Hepatocyte (in vitro differentiated cells): ENCODE results near the gene GADD45GIP1. TPM values are rescaled to one million over a fixed set of nuclear protein-coding genes. Genes with fewer than 3 reads are reported as not detected.
A peak's percentile ranks its signal among the peaks of the same experiment; 100 is the strongest.

Experiments used
- DNase-seq: peaks from one replicate; pipeline ENCODE4 v3.0.0-alpha.2; 2016; ENCODE audit warnings: low spot score
- H2AFZ ChIP-seq: fragments of 200-600 bp; sonication (generic); 2 replicates; pipeline ENCODE4 v1.6.0; 2016; ENCODE audit warnings: antibody characterized with exemption, mild to moderate bottlenecking
- H3K27ac ChIP-seq: fragments of 200-600 bp; sonication (generic); 2 replicates; pipeline ENCODE4 v1.5.1; 2016; ENCODE audit warnings: mild to moderate bottlenecking
- H3K27me3 ChIP-seq: fragments of 200-600 bp; sonication (generic); 2 replicates; pipeline ENCODE4 v1.6.1; 2016
- H3K36me3 ChIP-seq: fragments of 200-600 bp; sonication (generic); replicated peaks from 2 replicates; pipeline ENCODE4 v1.5.1; 2016; ENCODE audit warnings: low read depth; ENCODE audit not compliant: insufficient read depth
- H3K4me1 ChIP-seq: fragments of 200-600 bp; sonication (generic); 2 replicates; pipeline ENCODE4 v1.5.1; 2016; ENCODE audit warnings: mild to moderate bottlenecking, moderate library complexity; ENCODE audit not compliant: insufficient read depth
- H3K4me2 ChIP-seq: fragments of 200-600 bp; sonication (generic); 2 replicates; pipeline ENCODE4 v1.6.0; 2016
- H3K4me3 ChIP-seq: fragments of 200-600 bp; sonication (generic); 2 replicates; pipeline ENCODE4 v1.5.1; 2016; ENCODE audit warnings: mild to moderate bottlenecking
- H3K79me2 ChIP-seq: fragments of 200-600 bp; sonication (generic); 2 replicates; pipeline ENCODE4 v1.6.0; 2017; ENCODE audit warnings: mild to moderate bottlenecking
- H3K9me2 ChIP-seq: fragments of 200-600 bp; sonication (generic); replicated peaks from 2 replicates; pipeline ENCODE4 v1.6.0; 2017; ENCODE audit warnings: mild to moderate bottlenecking; ENCODE audit not compliant: insufficient read depth
- H3K9me3 ChIP-seq: fragments of 200-600 bp; sonication (generic); 2 replicates; pipeline ENCODE4 v1.5.1; 2016; ENCODE audit warnings: low read depth, mild to moderate bottlenecking
- H4K20me1 ChIP-seq: fragments of 200-600 bp; sonication (generic); 2 replicates; pipeline ENCODE4 v1.6.0; 2016; ENCODE audit warnings: mild to moderate bottlenecking; ENCODE audit not compliant: insufficient read depth, poor library complexity, severe bottlenecking
- CTCF ChIP-seq: fragments of 200-600 bp; sonication (generic); IDR thresholded peaks from 2 replicates; pipeline ENCODE4 v1.5.1; 2016; ENCODE audit warnings: antibody characterized with exemption, mild to moderate bottlenecking; ENCODE audit not compliant: poor library complexity
- EZH2 ChIP-seq: fragments of 200-600 bp; sonication (generic); IDR thresholded peaks from 2 replicates; pipeline ENCODE4 v1.6.1; 2016; ENCODE audit warnings: antibody characterized with exemption, mild to moderate bottlenecking, borderline replicate concordance
- EZH2phosphoT487 ChIP-seq: fragments of 200-600 bp; sonication (generic); IDR thresholded peaks from one replicate; pipeline ENCODE4 v1.6.1; 2018; ENCODE audit warnings: antibody characterized with exemption, mild to moderate bottlenecking, low read depth, moderate library complexity; ENCODE audit not compliant: unreplicated experiment, severe bottlenecking
- WGBS: methylation state at CpG from one replicate; pipeline ENCODE4 v1.1.6; 2016; ENCODE audit warnings: low lambda C conversion rate; ENCODE audit errors: missing lambda C conversion rate; 5-methylcytosine and 5-hydroxymethylcytosine counted together
- polyA plus RNA-seq: library from polyadenylated mRNA; unstranded; fragments of >200 nt; fragmentation: Nextera tagmentation; extraction: Ambion mirVana; gene quantifications from 2 replicates; pipeline ENCODE4 v1.2.1, GENCODE V29; 2016
- total RNA-seq: library from RNA; depleted of rRNA; stranded (reverse); fragments of >200 nt; gene quantifications from 2 replicates; pipeline ENCODE4 v1.2.3, GENCODE V29; 2014

GADD45GIP1 gene
- total and polyA plus RNA-seq, 2 experiments from 2014 or later = 21.0 to 109 TPM

- 74% methylated on average over 12 of the region's 12 CpGs for WGBS
- H3K27ac ChIP-seq = peak overlapping the region; percentile 79
These were observed 43.0 kb downstream of the GADD45GIP1 start for GRCh38 chr19:12913851-12914690.

GRCh38 chr19:12913011-12913561 is 43.9 kb downstream of the GADD45GIP1 start:
- Histone ChIP-seq H3K27me3 (no peaks in the 10 kb centered on the region), H3K9me3 (no peaks in the 10 kb centered on the region), H3K4me3 (no peak overlapping the region), H3K9me2 (no peaks in the 10 kb centered on the region), H3K4me2 (peak overlapping the region; percentile 61), H4K20me1 (no peaks in the 10 kb centered on the region), H3K36me3 (no peaks in the 10 kb centered on the region), H3K4me1 (peaks cover 20% of the 10 kb centered on the region), H3K27ac (peak overlapping the region; percentile 79), H2AFZ (peak overlapping the region; percentile 50), H3K79me2 (no peaks in the 10 kb centered on the region)
- DNase-seq = peak; percentile 75
- WGBS = 21% methylated on average over 22 of the region's 22 CpGs
- TF ChIP-seq CTCF (no peak), EZH2 (no peak), EZH2phosphoT487 (no peak)

More at GRCh38 chr19:12913851-12914690, 43.0 kb downstream of the GADD45GIP1 start:
- DNase-seq = no peak
- Histone ChIP-seq H3K4me3 (no peak overlapping the region), H3K9me3 (no peaks in the 10 kb centered on the region), H3K4me1 (peaks cover 20% of the 10 kb centered on the region), H2AFZ (no peak overlapping the region), H3K79me2 (no peaks in the 10 kb centered on the region), H3K4me2 (peak overlapping the region; percentile 61), H3K9me2 (no peaks in the 10 kb centered on the region), H4K20me1 (no peaks in the 10 kb centered on the region), H3K36me3 (no peaks in the 10 kb centered on the region), H3K27me3 (no peaks in the 10 kb centered on the region)
- TF ChIP-seq CTCF (no peak), EZH2phosphoT487 (no peak), EZH2 (no peak)

GRCh38 chr19:12912571-12912970 is 44.5 kb downstream of the GADD45GIP1 start:
- Histone ChIP-seq H3K27me3 (no peaks in the 10 kb centered on the region), H3K36me3 (no peaks in the 10 kb centered on the region), H3K4me3 (no peak overlapping the region), H2AFZ (no peak overlapping the region), H3K9me3 (no peaks in the 10 kb centered on the region), H3K4me2 (peak overlapping the region; percentile 61), H3K4me1 (peaks cover 20% of the 10 kb centered on the region), H3K79me2 (no peaks in the 10 kb centered on the region), H3K9me2 (no peaks in the 10 kb centered on the region), H3K27ac (peak overlapping the region; percentile 79), H4K20me1 (no peaks in the 10 kb centered on the region)
- no peak for DNase-seq
- TF ChIP-seq CTCF (no peak), EZH2 (no peak), EZH2phosphoT487 (no peak)
- 56% methylated on average over 4 of the region's 4 CpGs for WGBS
